ENCODE data around the gene DDX21.
"Not testable (repeated sequence)": the region's sequence is repeated elsewhere in the genome, so short reads cannot be mapped to it uniquely, and the experiment has no call there.

Gene DDX21

DNA sequence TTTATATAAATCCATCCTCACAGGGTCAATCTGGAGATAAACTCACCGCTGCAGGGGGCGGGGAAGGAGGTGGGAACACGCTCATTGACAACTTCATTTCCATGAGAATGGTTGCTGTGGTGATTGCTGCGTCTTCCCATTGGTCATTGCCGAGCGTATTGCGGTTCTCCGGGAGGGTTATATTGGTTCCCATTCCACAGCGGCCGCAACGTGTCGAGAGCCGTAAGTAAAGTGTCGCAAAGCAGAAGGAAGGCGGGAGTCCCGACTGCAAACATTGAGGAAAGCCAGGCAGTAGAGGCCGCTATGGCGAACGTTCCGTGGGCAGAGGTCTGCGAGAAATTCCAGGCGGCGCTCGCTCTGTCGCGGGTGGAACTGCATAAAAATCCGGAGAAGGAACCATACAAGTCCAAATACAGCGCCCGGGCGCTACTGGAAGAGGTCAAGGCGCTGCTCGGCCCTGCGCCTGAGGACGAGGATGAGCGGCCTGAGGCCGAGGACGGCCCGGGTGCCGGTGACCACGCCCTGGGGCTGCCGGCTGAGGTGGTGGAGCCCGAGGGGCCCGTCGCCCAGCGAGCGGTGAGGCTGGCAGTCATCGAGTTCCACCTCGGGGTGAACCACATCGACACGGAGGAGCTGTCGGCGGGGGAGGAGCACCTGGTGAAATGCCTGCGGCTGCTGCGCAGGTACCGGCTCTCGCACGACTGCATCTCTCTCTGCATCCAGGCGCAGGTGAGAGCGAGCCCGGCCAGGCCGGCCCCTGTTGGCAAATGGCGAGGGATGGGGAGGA lies 32.8 kb downstream of the DDX21 start, which contains the start of gene KIFBP:
Gene KIFBP, plus strand, starts transcription at position 274 of the 787 bp plus-strand sequence. Its CDS starts 30 bp downstream, at position 304.
- DNase-seq (ENCODE audit: low spot score): peak; percentile 93

DNA sequence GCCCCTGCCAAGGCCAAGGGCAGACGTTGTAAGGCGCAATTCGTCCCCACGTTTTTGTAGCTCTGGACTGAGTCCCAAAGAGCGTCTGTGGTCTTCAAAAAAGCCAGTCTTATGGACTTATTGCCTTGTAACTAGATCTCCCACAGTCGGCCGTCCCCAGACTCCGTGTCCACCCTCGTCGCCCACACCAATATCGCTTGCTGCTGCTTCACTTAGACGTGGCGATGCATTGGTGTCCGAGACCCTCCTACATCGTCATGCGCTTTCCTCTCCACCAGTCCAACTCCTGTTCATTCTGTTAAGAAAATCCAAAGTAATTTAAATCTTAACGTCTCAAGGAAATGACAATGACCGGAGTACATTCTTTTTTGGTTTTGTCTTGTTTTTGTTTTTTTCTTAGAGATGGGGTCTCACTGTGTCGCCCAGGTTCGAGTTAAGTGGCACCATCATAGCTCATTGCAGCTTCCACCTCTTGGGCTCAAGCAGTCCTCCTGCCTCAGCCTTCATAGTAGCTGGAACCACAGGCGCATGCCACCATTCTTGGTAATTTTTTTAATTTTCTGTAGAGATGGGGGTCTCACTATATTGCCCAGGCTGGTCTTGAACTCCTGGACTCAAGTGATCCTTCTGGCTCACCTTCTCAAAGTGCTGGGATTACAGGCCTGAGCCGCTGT lies 33.5 kb downstream of the DDX21 start:
- no peak for DNase-seq (ENCODE audit: low spot score)

DNA sequence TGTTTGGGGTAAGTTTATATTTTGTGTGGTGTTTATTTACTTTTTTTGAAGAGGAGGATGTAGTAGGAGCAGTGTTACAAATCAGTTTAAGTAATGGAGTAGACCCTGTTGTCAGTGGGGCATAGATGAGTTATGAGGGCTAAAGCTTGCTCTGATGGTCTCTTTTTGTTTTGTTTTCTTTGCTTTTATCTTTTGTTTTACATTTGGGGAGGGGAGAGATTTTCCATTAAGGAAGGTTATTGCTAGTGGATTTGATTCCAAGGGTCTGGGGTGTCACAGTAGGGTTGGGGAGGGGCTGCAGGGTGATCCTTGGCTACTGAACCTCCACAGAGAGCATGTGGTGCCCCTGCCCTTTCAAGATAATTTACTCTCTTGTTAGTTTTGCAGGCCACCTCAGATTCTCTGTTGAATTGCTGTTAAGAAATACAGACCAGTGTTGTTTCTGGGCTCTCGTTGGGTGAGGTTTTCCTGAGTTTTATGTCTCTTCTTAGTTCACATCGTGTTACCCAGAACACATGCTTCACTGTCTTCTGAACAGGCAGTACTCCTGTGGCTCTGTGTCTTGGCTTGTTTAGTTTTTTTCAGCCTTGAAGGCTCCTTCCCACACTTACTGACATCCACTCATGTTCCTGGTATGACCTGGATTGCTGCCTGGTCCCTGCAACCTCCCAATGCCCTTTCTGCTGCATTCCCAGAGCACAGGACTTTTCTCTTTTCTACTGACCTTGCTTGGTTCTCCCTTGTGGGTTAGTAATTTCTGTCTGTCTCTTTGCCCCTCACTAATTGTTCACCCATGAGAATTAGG lies 36.9 kb downstream of the DDX21 start:
- peak; percentile 30 for DNase-seq (ENCODE audit: low spot score)

DNA sequence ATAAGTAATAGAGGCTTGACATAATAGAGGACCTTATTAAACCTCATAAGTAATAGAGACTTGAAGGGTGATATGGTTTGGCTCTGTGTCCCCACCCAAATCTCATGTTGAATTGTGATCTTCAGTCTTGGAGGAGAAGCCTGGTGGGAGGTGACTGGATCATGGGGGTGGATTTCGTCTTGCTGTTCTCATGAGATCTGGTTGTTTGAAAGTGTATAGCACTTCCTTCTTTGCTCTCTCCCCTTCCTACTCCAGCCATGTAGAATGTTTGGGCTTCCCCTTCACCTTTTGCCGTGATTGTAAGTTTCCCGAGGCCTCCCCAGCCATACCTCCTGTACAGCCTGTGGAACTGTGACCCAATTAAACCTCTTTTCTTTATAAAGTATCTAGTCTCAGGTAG lies 41.2 kb downstream of the DDX21 start:
- no peak for DNase-seq (ENCODE audit: low spot score)

DNA sequence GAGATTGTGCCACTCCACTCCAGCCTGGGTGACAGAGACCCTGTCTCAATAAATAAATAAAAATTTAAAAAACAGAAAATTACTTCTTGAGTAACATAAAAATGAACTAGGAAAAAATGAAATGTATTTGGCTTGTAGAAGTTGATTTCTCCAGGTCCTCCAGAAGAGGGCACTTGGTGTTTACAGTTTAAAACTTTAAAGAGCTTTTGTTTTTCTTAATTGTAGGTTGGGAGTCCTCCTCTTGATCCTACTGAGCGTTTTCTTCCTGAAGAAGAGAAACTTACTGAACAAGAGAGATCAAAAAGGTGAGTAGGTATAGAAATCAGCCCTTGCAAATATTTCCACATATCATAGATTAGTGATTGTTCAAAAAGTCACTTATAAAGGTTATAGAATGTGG lies 48.9 kb downstream of the DDX21 start:
- peak; percentile 17 for DNase-seq (ENCODE audit: low spot score)

DNA sequence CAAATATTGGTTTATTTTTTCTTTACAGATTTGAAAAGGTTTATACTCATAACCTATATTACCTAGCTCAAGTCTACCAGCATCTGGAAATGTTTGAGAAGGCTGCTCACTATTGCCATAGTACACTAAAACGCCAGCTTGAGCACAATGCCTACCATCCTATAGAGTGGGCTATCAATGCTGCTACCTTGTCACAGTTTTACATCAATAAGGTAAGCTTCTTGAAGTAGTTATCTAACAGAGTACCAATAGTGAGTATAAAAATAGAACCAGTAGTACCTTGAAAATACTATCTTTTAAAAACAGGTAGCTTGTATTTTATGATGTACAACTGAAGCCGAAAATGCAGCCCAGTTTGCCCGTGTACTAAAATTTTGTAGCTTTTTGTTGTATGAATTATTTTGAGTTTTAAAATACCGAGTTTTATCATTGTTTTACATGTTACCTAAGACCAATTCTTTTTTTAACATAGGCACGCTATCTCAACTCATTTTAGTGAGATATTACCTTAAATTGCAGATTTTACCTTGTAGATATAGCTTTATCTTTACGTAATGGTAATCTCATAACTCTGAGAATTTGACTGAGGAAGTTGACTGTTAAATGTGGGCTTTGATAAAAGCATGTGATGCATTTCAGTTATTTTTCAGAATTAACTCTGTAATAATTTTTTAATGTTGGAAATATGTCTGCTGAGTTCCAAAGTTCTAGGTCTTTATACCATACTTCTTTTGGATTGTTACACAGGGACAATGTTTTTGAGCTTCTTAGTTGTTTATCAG lies 49.9 kb downstream of the DDX21 start:
- no peak for DNase-seq (ENCODE audit: low spot score)

DNA sequence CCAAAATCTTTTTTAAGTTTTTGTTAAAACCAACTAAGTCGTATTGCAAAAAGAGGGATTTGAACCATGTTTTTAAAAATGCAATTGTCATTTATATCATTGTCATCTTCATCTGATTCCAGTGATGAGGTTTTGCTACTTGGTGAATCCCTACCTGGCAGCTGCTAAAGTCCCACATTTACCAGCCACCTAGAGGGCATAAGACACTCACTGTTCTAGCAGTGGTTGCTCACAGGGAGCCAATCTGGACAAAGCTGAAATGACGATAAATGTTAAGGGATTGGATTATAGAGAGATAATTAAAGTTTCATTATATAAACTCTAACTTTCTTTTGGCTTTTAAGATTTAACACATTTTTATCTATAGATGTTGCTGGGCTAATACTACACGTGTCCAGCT lies 51.3 kb downstream of the DDX21 start:
- no peak for DNase-seq (ENCODE audit: low spot score)

DNA sequence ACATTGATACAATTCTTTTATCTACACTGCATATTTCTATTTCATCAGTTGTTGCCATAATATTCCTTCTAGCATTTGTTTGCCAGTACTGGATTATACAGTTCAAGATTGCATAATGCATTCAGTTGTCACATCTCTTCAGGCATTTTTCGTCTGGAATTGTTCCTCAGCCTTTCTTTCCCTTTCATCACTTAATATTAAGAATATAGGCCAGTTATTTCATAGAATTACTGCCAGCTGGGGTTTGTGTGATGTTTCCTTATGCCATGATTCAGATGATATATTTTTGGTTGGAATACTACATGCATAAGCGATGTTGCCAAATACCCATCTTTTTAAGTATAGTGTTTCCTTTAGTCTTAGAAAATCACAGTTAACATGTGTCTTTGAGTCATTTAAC lies 53.4 kb downstream of the DDX21 start:
- DNase-seq (ENCODE audit: low spot score): no peak

DNA sequence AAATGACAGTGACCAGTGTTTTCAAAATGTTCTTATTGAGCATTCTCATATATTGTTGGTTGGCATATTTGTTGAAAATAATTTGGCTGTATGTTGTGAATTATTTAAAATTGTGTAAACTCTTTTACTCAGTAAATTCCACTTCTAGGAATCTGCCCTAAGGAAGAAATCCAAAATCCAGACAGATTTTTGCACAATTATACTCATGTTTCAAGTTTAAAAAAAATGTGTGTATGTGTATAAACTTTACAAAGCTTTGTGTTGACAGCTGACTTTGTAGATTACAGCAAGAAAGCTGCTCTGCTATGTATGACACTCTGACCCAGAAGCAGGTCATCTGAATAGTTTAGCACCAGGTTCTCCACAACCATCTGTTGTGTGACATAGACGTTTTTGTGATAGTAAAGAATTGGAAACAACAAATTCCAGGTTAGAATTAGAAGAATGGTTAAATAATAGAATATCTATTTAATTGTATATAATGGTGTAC lies 54.2 kb downstream of the DDX21 start:
- no peak for DNase-seq (ENCODE audit: low spot score)

DNA sequence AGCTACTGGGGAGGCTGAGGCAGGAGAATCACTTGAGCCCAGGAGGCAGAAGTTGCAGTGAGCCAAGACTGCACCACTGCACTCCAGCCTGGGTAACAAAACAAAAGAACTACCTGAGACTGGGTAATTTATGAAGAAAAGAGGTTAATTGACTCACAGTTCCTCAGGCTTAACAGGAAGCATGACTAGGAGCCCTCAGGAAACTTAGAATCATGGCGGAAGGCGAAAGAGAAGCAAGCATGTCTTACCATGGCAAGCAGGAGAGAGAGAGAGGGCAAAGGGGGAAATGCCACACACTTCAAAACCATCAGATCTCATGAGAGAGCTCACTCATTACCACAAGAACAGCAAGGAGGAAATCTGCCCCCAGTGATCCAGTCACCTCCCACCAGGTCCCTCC lies 56.8 kb downstream of the DDX21 start:
- not testable (repeated sequence) for DNase-seq (ENCODE audit: low spot score)

DNA sequence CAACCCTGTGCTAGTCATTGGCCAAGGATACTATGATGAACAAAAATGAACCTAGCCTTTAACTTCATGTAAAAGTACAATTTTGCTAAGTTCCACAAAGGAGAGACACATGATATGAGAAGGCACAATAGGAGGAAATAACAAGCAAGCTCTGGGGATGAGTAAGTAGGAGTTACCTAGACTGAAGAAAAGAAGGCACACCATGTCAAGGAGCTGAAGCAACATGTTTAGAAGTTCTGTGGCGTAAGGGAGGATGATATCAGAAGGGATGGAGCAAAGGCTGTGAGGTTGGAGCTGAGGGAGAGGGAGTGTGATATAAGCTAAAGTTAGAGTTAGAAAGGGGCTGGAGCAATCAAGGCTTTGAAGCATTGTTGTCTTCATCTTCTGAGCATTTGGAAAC lies 58.2 kb downstream of the DDX21 start:
- DNase-seq (ENCODE audit: low spot score): no peak

DNA sequence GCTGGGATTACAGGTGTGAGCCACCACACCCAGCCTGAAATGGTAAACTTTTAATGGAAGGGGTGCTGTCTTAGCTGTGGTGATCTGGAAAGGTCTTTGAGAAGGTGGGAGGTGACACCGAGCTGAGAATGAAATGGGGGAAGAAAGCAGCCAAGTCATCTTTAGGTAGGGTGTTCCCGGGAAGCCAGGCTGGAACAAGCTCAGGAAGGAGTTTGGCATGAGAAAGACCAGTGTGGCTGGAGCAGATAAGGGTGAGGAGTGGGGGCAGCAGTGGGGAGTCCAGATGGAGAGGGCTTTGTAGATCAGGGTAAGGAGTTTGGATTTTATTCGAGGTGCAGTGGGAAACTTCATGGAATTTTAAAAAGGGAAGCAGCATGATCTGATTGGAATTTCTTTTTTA lies 62.6 kb downstream of the DDX21 start:
- no peak for DNase-seq (ENCODE audit: low spot score)

DNA sequence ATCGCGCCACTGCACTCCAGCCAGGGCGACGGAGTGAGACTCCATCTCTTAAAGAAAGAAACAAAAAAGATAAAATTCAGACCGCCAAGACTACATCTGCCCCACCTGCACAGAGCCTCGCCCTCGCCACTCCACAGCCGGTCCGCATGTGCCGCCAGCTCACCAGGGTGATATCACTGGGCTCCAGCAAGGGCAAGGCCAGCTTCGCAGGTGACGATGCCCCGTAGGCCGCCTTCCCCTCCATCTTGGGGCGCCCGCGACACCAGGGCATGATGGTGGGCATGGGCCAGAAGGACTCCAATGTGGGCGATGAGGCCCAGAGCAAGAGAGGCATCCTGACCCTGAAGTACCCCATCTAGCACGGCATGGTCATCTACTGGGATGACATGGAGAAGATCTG lies 66.6 kb downstream of the DDX21 start:
- no peak for DNase-seq (ENCODE audit: low spot score)

DNA sequence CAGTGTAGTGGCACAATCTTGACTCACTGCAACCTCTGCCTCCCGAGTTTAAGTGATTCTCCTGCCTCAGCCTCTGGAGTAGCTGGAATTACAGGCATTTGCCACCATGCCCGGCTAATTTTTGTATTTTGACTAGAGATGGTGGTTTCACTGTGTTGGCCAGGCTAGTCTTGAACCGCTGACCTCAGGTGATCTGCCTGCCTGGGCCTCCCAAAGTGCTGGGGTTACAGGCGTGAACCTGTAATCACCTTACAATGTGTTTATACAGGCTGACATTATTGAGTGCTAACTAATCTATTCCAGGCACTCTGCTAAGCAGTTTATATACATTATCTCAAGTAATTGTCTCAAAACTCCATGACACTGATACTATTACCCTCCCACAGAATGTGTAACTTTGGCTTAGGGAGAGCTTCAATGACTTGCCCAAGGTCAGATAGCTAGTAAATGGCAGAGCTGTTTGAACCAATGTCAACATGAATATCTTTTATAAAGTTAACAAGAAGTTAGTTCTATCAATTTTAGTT lies 69.5 kb downstream of the DDX21 start:
- DNase-seq (ENCODE audit: low spot score): no peak

DNA sequence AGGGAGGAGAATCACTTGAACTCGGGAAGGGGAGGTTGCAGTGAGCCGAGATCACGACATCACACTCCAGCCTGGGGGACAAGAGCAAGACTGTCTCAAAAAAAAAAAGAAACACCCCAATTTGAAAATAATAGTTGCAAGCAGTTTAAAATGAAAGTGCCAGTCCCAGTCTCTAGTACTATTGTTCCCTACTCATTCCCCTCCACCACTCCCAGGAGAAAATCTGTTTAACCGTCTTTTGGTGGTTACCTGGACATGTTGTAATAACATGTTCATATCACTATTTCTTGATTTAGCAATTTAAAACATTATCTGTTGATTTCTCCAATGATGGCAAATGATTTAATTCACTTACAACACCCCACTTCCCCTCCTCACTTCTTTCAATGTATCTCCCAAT lies 77.3 kb downstream of the DDX21 start:
- DNase-seq (ENCODE audit: low spot score): no peak

Measured in COLO829 (cell line).